GM21786 (cell line): ENCODE results near the gene NFIX.

ENCODE experiments used
- ATAC-seq: cut with Tn5 transposase; IDR thresholded peaks from one replicate; pipeline ENCODE4 v1.9.1; 2021; ENCODE audit not compliant: unreplicated experiment

Gene NFIX

DNA sequence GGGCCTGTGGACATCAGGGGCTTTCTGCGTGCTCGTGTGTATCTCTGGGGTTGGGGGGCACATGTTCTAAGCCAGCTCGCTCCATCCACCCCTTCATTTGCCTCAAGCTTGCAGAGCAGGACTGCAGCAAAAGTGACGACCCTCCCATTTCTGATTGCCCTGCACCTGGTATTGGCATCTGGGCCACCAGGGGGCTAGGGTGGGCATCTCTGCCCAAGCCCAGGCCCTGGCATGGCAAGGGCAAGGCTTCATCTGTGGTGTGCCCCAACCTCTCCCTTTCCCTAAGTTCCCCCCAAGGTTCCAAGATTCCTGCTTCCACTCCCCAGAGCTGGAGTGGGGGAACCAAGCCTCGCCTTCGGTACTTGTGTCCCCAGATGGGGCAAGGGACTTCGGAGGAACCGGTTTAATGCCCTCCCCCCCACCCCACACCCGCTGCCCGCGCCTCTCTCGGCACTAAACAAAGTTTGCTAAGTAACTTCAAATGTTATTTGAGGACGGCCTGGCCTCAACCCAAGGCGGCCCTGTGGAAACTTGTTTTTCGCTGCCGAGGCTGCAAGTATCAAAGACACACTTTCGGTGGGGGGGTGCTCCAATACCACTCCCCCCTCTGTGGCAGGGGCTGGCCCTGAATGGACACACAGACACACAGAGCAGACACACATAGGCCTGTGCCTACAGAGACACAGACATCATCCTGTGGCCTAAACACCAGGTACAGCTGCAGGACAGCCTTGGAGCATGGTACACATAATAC, 12.2 kb downstream of the NFIX start:
- ATAC-seq, result no peak

DNA sequence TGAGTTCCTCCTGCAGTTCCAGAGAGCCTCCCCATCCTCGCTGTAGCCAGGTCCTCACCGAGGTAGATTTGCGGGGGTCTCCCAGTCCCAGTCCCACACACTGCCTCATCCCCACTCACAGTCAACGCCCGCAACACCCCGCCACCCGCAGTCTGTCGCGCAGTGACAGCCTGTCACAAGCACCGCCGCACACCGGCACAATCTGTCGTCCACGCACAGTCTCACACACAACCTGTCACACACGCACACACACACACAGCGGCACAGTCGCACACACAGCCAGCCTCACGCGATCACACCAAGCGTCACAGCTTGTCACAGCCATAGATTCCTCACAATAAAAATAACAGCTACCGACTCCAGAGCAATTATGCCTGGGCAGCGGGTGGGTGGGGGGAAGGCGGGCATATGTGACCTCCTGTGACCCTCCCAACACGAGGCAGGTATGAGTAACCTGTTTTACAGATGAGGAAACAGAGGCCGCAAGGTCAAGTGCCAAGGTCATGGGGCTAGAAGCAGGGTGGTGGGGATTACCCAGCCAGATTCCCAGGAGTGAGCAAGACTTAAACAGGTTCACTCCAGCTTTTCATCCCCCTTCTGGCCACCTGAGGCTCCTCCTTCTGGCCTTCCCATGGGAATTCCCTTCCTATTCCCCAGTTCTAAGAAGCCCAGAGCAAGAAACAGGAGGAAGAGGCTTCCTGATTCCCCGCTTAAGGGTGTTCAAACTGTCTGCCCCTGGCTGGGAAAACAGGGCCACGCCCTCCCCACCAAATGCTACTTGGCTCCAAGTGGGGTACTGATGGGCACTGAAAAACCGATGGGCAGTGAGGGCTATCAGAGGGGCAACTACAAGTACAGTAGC, 13.9 kb downstream of the NFIX start:
- ATAC-seq, result no peak

DNA sequence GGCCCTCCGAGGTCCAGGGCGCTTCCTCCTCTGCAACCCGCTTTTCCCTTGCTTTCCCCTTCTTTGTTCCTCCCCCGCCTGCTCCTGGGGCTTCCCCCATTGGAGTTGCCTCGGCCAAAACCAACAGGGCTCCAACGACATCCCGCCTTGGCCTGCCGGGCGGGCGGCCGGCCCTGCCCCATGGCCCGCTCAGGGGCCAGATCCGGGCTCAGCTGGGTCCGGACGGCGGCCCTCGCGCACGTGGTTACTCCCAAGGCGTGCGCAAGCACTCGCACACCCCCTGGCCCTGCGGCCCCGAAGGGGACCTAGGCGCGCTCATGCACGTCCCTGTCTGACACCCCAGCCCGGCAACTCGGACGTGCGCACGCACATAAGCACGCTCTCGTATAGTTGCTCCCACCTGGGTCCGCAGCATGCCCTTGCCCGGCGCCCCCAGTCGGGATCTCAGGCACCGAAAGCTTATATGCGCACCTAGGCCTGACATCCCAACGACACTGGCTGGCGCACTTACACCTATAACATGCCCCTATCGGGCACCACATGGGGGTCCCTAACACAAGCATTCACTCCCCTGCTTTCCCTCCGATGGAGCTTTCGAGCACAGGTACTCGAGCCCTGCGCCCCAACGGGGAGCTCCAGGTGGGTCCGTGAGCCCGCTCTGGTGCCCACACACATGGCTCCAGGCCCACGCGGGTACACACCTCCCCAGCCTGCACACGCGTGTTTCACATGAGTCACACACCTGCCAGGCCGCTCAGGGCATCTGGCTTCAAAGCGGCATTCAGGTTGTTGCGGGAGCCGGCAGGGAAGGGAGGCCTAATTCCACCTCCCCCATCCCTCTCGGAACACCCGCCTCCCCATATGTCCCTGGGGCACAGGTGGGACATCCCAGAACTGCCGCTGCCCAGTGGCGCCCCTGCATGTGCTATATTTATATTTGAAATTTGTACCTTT, 15.0 kb downstream of the NFIX start:
- no peak for ATAC-seq

DNA sequence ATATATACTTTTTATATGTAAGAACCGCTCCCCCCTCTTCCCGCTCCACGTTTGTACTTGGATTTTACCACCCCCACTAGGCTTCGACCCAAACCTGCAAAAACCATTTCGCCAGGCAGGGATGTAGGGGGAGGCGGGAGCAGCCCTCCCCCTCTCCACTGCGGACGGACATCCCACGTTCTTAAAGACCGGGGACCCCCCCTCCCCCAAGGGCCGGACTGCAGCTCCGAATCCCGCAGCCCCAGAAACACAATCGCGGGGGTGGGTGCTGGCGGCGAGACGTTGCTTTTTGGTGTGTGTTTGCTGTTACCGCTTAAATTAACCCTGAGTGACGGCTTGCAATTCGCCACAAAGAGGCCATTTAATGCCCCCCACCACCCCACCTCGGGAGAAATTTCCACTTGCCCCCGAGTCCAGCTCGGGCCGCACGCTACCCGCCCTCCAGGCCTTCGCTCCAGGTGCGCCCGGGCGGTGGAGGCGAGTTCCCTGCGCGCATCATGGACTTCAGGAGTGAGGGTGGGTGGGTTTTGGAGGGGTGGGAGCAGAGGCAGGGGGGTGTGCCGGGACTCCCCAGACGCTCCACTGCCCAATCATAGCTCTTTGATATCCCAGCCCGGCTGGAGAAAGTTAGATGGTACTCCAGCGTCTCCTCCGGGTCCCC, 15.8 kb downstream of the NFIX start:
- ATAC-seq, result no peak

DNA sequence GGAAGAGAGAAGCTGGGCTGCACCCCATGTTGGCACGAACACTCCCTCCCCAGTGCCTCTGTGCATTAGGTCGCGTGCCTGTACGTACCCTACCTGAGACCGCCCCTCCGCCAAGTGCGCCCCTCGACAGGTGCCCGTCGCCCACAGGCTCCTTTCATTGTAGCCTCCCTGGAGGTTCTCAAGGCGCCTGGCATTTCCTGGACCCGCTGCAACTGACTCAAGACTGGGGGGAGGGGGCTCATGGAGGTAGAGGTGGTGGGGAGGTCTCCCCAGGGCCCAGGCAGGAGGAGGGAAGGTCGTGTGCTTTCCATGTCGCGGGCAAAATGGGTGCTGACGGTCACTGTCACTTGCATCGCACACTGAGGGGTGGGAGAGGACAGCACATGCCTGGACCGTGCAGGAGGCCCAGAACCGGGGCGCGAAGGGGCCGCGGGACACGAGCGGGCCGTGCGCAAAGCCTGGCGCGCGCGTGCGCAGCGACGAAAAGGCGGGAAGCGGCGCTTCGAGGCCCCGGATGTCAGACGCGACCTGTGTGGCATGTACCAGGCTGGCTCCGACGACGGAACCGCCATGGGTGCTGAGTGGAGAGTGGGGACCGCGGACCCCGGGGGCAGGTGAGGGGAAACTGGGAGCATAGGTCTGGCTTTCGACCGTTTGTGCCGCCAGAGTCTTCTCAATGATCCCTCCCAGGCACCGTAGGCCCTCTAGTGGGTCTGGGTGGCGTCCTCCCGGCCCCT, 16.5 kb downstream of the NFIX start:
- no peak for ATAC-seq

DNA sequence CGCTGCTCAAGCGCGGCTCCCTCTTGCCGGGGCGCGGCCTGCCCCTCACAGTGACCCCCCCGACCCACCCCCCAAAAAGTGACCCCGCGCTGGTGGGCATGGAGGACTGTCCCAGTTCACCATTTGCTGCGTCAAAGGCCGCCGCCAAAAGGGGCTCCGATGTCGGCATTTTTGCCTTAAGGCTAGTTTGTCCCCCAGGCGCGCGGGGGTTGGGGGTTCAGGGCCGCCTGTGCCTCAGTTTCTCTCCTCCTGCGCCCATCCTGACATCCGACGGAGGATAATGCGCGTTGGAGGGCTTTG, 17.1 kb downstream of the NFIX start:
- no peak for ATAC-seq

DNA sequence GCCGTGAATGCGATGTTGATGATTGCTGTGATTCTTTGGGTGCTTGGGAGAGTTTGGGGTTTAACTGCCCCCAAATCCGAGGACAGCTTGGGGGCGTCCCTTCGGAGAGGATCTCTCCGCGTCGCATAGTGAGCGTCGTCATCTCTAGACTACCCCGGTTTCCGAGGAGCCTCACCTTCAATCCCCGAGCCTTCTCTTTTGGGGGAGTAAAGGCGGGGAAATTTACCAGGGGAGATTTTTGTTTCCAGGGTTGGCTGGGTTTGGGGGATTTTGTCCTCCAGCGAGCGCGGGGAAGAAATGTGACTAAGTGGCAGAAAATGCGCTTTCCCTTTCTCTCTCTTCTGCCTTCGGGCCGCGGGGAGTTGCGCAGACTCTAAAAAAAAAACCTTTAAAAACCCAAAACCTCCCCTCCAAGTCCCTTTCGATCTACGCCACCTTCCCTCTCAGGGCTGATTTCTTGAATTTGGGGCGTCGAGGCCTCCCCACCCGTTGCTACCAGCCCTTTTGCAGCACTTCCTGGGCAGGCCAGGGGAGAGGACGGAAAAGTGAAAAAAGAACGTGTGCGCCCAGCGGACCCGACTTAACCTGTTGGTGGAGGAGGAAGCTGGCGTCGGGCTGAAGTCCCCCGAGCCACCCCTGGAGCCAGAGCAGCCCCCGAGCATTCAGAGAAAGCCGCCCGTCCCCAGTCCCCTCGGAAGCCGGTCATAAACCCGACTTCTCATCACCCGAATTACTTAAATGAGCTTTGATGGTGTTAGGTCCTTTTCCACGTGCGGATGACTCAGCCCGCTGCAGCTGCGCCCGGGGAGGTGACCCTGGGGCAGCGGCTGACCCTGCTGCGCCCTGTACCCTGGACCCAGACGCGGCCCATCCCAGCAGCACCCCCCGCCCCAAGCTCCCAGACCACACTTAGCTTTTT, 17.7 kb downstream of the NFIX start:
- ATAC-seq, result no peak

DNA sequence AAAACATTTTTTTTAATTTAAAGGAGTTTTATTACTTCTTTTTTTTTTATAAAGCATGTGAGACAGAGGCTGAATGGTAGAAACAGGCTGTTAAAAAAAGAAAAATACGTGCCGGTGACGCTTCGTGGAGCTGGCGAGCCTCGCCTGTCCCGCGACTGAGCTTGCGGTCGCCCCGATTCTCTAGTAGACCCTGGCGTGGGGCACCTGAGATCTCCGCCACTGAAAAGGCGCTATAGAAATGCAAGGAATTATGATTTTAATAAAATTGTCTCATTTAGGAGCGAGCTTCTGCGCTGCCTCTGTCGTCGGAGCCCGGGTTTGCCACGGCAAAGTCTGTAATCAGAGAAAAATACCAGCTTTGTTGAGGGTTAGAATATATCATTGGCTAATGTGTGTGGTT, 18.4 kb downstream of the NFIX start:
- ATAC-seq, result no peak

DNA sequence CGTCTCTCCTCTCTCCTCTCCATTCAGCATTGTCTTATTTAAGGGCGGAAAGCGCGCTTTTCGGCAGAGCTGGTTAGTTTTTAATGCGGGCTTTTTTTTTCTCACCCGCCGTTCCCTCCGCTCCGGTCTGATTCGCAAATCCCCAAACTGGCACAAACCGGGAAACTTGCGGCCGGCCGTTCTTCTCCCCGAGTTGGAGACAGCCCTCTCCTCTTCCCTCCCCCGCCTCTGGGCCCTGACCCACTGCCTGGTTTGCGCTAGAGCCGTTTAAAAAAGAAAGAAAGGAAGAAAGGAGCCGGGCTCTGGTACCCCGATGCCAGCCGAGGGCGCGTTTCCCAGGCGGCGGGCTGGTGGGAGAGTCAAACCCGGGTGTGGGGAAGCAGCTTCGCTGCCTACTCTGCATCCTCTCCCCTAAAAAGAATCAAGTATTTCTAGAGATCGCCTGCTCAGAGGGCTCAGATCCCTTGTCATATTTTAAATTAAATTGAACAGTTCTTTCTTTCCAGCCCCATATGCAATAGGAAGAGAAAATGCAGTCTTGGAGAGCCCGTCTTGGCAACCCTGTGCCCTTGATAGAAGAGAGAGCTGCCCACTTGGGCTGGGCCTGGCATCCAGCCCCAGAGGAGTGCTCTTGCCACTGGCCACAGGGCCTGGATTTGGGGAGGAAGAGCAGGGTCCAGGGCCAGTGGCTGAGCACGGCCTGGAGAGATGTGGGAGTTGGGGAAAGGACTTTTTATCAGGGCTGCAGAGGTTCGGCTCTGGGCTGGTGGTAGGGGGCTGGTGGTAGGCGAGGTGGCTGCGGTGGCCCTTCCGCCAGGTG, 19.0 kb downstream of the NFIX start:
- ATAC-seq, result no peak

DNA sequence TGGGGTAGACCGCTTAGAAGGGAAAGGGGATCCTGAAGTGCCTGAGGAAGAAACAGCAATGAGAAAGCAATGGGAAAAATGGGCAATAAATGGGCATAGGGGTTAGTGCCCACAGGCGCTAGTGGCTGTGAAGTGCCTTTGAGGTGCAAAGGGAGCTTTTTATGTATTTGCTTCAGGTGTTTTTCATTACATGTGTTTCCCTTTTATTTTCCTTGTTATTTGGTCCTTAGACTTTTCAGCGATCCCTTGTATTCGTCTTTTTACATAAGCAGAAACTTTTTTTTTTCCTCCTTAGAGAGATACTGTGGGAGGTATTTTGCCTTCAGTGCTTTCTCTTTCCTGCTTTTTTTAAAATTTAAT, 19.6 kb downstream of the NFIX start:
- no peak for ATAC-seq

DNA sequence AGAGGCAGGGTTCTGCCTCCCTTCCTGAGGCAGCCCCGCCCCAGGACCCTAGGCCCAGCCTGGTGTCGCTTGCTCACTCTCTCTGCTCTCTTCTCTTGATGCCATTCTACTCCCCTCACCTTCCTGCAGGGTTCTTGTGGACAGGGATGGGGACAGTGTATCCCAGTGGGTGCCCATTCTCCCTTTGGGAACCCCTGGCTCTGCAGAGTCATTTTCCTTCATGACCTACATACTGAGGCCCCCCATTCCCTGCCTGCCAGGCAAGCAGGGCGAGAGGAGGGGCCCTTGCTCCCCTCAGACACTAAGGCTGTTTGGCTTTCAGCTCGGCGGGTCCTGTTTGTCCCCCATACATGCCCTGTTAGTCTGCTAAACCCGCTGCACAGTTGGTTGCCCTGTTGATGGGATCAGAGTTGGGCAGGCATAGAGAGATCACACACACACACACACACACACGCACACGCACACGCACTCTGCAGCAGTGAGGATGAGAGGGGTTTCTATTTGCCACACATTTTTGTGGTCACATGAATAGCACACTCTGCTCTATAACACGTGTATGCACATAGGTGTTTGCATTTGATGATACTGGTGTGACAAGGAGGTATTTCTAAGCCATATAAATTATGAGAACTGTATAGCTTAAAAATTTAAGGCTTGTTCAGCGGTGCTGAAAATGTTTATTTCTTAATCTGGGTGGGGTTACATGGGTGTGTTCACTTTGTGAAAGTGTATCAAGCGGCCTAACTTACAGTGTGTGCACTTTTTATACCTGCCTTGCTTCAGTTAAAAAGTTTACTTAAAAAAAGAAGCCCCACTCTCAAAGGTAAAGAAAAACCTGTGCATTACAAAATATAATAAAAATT, 20.3 kb downstream of the NFIX start:
- no peak for ATAC-seq

DNA sequence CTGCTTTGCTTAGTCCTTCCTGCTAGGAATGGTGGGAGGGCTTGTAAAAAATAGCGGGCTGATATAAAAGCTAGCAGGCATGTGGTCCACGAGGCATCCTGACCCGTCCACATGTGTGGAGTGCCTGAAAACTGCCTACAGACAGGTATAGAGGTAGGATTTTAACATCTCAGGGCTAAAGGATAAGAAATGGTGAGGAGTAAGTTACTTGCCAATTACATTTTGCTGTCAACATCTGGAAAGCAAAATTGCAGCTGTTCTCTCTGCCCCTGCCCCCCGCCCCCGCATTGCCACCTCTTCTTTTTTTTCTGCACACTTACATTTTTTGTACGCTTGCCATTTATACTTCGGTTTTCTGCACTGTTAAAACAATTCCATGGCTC, 21.0 kb downstream of the NFIX start:
- ATAC-seq, result no peak

DNA sequence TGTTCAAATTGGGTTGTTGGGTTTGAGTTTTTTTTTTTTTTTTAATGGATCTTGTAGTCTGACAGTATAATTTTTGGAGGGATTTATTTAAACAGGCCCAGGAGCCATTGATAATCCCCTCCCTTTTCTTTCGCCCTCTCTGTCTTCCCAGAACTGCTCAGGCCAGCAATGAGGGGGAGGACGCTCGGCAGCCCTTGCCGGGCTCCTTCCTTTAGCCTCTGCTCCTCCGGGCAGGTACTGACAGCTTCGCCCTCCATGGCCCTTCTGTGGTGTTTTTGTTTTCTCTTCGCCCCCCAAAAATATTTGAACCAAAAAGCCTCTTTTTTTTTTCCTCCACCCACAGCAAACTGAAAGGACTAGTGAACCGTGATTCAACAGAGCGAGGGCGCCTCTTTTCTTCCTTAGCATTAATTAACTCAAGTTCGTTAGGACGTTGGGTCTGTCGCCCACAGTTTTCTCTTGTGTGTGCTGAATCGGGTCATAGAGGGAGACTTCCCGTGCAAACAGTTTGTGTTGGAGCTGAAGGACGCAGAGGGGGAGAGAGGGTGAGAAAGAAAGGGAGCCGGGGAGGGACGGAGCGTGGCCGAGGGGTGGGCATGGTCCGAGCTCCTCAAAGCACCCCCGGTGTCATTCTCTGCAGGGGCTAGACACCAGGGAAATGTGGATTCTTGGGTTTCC, 21.5 kb downstream of the NFIX start:
- ATAC-seq, result no peak

DNA sequence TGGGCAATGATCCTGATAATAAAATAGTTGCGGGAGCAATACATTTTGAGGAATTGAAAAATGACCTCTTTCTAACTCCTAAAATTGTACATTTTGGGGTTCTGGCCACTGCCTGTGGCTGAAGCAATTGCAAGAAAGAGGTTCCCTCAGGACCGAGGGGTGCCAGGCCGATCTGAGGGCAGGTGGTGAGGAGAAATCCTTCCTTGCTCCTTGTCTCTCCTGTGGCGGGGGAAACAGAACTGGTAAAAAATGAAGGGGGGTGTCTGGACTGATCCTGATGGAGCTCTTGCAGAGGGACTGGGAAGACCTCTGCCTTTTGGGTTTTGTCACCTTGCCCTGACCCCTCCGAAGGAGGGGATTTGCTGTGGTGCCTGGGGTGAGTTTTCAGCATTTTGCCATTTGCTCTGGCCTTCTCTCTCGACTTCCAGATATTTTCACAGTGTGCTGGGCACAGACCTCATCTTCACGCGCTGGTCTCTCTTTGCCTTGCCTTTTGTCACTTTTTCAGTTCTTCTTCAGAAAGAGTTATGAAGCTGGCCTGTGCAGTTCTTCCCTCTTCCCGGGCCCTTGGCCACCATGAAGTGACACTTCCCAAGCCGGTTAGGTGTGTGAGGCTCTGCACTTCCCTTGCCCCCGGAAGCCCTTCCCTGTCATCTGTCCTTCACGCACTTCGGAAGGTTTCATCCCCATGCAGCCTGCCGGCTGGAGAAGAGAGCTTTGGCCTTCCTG, 22.2 kb downstream of the NFIX start:
- no peak for ATAC-seq

DNA sequence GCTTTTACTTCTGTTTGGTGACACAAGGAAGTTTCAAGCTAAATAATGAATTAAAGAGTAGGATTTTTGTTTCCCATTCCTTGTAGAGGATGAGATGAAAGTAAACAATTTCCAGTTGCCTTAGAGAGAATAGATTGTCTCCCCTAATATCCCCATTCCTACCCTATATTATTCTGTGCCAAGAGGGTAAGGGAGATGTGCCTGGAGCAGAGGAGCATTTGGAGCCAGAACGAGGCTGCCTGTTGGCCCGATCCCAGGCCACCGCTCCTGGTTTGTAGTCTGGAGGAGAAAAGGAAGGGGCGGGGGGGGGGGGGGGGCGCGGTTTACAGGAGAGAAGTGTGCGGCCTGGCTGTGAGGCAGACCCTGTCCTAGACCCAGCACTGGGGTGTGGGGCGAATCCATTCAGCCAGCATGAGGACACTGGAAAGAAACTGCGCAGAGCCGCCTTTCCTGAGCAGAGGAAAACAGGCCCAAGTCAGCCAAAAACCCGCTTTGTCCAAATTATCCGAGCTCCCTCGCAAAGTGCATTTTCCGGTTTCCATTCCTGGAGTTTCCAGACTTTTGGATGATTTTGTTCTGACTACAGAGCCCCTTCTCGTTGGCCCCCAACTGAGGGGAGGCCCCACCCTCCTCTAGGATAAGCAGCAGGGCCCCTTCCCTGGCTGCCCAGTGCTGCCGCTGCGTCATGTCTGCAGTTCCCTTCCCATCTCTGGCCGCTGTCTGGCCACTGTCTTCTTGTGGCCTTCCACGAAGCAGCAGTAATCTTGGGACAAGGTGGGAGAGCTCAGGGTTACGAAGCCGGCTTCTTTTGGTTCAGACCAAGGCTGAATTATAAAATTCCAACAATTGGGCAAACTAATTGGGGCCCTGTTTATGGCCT, 23.0 kb downstream of the NFIX start:
- ATAC-seq, result no peak
